Measurements from ENCODE around the gene RAB11FIP2.

GRCh38 chr10:118080817-118081216 lies 34.1 kb upstream of the RAB11FIP2 start:
- TF ChIP-seq CTCF (IDR thresholded peaks at IDR 0.05; ENCODE audit: insufficient read depth, low read depth, low read length) (no peak), EZH2 (IDR thresholded peaks at IDR 0.05; ENCODE audit: insufficient read depth, low read length) (no peak)

Data from astrocyte (in vitro differentiated cells and primary cell).